H1 (cell line): ENCODE data around the gene HS2ST1. TPM values are rescaled to one million over a fixed set of nuclear protein-coding genes. Genes with fewer than 3 reads are reported as not detected.

ENCODE experiments used
- EGR1 ChIP-seq: IDR thresholded peaks from 2 replicates; pipeline ENCODE4 v1.6.1; 2011; ENCODE audit warnings: low read depth, low read length, borderline replicate concordance
- JUN ChIP-seq: IDR thresholded peaks from 2 replicates; pipeline ENCODE4 v1.6.1; 2011; ENCODE audit warnings: low read depth, mild to moderate bottlenecking, improper control_type of control experiment, low read length
- NANOG ChIP-seq: IDR thresholded peaks from 2 replicates; pipeline ENCODE4 v1.6.1; 2011; ENCODE audit warnings: low read length, low read depth, mild to moderate bottlenecking, inconsistent platforms; ENCODE audit not compliant: insufficient read depth, poor library complexity, severe bottlenecking
- PHF8 ChIP-seq: fragments of 200-600 bp; sonication (generic); conservative IDR thresholded peaks from 2 replicates; pipeline ENCODE4 v1.7.1; 2012; ENCODE audit warnings: low read depth, mild to moderate bottlenecking, inconsistent platforms, low read length, moderate library complexity
- TAF7 ChIP-seq: optimal IDR thresholded peaks from 2 replicates; pipeline ENCODE3; 2011; ENCODE audit warnings: low read depth, mild to moderate bottlenecking, inconsistent platforms, low read length, moderate library complexity, borderline replicate concordance
- polyA plus RNA-seq, 7 experiments: library from polyadenylated mRNA; depleted of rRNA in 3 of 7; stranded (reverse) in 5 of 7; unstranded in 2 of 7; fragments of >200 nt in 5 of 7; fragments of 200-250 nt in 2 of 7; gene quantifications; 1 replicate in 5 of 7; 2 replicates in 1 of 7; 4 replicates in 1 of 7; pipeline versions ENCODE4 v1.2.1 to v1.2.3, GENCODE V29; 2011 to 2013; ENCODE audit warnings: missing spikeins in 2 of 7, mixed read lengths in 2 of 7
- total RNA-seq: library from RNA; stranded (reverse); fragmentation: NEBNext Ultra II Directional; extraction: Animal tissue kit (Norgen Biotek cat#: 25700); gene quantifications from 2 replicates; pipeline ENCODE4 v1.2.1, GENCODE V29; 2021

Gene HS2ST1
- total and polyA plus RNA-seq, 2 of the 8 experiments (the other 6 are each of a cell fraction or from before 2014, with no cell fraction given) = 5.2 to 28.3 TPM

DNA sequence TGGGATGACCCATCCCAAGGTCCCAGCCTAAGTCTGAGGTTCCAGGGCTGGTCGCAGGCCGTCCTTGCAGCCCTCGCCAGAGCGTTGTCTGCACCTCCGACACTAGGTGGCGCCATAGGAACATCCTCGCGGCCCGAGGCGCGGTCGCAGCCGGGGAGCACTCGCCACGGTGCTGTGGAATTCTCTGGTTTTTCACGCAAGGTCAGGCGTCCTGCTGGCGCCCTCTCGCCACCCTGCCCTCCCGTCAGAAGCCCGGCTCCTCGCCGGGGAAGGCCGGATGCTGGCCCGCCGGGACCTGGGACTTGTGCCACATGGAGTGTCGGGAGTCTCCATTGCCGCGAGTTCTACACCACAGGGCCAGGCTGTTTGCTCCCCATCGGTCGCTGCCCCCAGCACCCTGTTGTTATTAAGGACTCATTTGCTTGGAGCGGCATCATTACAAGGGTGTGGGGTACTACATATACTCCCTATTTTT lies 217.4 kb downstream of the HS2ST1 start (continued):
- no peak for TF ChIP-seq JUN
- TF ChIP-seq TAF7 = no peak
- no peak for TF ChIP-seq NANOG
- peak; percentile 36; the same call in 1 of the 2 replicates for TF ChIP-seq PHF8
- TF ChIP-seq EGR1 = no peak
